ES-I3 (cell line): ENCODE measurements around the gene CCL24.
"Not testable (repeated sequence)": the region's sequence is repeated elsewhere in the genome, so short reads cannot be mapped to it uniquely, and the experiment has no call there.

Experiments
- H3K36me3 ChIP-seq: 2 replicates; pipeline ENCODE4 v1.6.1; 2013; ENCODE audit warnings: mild to moderate bottlenecking, low read length, control low read depth, moderate library complexity; ENCODE audit not compliant: insufficient read depth
- H3K4me1 ChIP-seq: 2 replicates; pipeline ENCODE4 v1.6.1; 2013; ENCODE audit warnings: mild to moderate bottlenecking, control low read depth, low read length; ENCODE audit not compliant: insufficient read depth
- H3K9ac ChIP-seq: 2 replicates; pipeline ENCODE4 v1.6.1; 2013; ENCODE audit warnings: low read depth, mild to moderate bottlenecking, low read length, moderate library complexity
- H3K9me3 ChIP-seq: 2 replicates; pipeline ENCODE4 v1.6.1; 2013; ENCODE audit warnings: mild to moderate bottlenecking, low read length, moderate library complexity; ENCODE audit not compliant: control insufficient read depth, insufficient read depth

Gene CCL24

DNA sequence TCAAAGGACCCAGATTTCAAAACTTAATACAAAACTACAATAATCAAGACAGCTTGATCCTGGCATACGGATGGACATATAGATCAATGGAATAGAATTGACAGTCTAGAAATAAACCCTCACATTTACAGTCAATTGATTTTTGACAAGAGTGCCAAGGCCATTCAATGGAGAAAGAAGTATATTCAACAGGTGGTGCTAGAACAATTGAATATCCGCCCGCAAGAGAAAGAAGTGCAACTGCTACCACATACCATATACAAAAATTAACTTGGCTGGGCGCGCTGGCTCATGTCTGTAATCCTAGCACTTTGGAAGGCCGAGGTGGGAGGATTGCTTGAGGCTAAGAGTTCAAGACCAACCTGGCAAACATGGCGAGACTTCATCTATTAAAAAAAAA lies 23.2 kb upstream of the CCL24 start:
- H3K9ac ChIP-seq, result no peak overlapping the region
- no peaks in the 10 kb centered on the region for H3K4me1 ChIP-seq
- no peaks in the 10 kb centered on the region for H3K9me3 ChIP-seq
- no peaks in the 10 kb centered on the region for H3K36me3 ChIP-seq

DNA sequence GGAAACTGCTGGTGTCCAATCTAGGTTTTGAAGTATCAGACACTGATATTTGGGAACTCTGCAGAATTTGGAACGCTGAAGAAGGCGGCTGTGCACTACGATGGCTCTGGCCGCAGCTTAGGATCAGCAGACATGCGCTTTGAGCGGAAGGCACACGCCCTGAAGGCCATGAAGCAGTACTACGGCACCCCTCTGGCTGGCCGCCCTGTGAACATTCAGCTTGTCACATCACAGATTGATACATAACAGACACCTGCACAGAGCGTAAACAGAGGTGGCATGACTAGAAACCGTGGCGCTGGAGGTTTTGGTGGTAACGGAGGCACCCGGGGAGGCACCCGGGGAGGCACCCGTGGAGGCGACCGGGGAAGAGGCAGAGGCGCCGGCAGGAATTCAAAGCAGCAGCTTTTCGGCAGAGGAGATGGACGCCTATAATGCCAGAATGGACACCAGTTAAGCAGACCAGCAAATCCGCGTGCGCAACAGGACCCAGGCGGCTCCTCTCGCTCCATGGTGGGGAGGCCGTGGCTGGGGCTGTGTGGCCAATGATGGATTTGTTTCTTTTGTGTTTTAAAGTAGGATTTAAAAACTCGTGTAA lies 22.2 kb upstream of the CCL24 start:
- H3K4me1 ChIP-seq, result no peaks in the 10 kb centered on the region
- no peaks in the 10 kb centered on the region for H3K36me3 ChIP-seq
- no peak overlapping the region for H3K9ac ChIP-seq
- H3K9me3 ChIP-seq, result no peaks in the 10 kb centered on the region

DNA sequence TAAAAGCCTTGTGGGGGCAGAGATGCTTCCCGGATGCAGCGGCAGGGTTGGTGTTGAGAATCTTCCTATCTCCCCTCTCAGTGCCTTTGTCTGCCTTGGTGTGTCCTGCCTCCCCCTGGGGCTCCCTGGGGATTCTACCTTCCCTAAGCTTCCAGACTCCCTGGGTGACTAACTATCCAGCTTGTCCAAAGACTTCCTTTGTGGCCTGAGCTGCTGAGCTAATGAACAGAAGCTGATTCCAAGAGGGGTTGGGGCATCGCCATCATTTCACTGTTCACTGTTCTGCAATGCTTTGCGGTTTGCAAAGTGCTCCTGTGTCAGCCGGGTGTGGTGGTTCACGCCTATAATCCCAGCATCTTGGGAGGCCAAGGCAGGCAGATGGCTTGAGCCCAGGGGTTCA lies 20.1 kb upstream of the CCL24 start:
- H3K4me1 ChIP-seq, H3K36me3 ChIP-seq, H3K9ac ChIP-seq, H3K9me3 ChIP-seq: not testable (repeated sequence)

DNA sequence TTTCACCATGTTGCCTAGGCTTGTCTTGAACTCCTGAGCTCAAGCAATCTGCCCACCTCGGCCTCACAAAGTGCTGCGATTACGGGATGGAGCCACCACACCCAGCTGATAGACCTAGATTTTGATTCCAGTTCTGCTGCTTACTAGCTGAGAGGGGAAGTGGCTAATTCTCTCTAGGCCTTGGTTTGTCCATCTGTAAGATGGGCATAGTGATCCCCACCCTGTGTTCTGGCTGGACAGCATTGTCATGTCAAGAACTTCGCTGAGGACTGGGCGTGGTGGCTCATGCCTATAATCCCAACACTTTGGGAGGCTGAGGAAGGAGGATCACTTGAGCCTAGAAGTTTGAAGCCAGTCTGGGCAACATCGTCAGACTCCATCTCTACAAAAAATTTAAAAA lies 17.4 kb upstream of the CCL24 start:
- Histone ChIP-seq H3K9me3 (no peaks in the 10 kb centered on the region), H3K9ac (no peak overlapping the region), H3K4me1 (no peaks in the 10 kb centered on the region), H3K36me3 (no peaks in the 10 kb centered on the region)

DNA sequence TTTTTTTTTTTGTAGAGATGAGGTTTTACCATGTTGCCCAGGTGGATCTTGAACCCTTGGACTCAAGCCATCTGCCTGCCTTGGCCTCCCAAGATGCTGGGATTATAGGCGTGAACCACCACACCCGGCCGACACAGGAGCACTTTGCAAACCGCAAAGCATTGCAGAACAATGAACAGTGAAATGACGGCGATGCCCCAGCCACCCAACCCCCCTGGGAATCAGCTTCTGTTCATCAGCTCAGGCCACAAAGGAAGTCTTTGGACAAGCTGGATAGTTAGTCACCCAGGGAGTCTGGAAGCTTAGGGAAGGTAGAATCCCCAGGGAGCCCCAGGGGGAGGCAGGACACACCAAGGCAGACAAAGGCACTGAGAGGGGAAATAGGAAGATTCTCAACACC lies 16.1 kb upstream of the CCL24 start:
- not testable (repeated sequence) for H3K9ac ChIP-seq, H3K9me3 ChIP-seq, H3K36me3 ChIP-seq, H3K4me1 ChIP-seq

DNA sequence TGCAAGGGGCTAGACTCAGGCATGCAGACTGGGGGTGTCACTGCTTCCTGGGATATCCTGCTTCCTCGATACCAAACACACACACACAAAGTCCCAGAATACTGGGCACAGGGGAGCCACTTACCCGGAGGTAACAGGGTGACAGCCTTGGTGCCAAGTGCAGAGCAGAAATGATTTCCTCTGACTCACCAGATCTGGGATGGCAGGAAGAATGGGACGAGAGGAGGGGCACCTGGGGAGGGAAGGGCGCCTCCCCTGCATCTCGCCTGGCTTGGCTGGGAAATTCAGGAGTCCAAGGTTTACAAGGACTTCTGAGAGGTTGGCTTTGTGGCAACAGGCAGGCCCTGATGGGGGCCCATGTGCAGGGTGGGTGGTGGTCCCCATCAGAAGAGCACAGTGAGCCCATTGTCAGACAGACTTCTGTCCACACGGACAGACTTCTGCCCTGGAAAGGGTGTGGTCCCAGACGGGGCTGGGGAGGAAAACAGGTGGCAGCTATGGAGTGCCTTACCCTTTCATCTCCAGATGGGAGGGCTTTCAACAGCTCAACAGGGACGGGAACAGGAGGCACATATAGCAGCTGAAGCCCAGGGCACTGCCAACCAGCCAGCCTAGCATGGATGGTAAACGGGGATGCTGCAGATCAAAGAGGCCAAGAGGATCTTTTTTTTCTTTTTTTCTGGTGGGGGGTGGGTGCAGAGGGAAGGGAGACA lies 9.7 kb upstream of the CCL24 start:
- Histone ChIP-seq H3K4me1 (no peaks in the 10 kb centered on the region), H3K9ac (no peak overlapping the region), H3K9me3 (no peaks in the 10 kb centered on the region), H3K36me3 (no peaks in the 10 kb centered on the region)

DNA sequence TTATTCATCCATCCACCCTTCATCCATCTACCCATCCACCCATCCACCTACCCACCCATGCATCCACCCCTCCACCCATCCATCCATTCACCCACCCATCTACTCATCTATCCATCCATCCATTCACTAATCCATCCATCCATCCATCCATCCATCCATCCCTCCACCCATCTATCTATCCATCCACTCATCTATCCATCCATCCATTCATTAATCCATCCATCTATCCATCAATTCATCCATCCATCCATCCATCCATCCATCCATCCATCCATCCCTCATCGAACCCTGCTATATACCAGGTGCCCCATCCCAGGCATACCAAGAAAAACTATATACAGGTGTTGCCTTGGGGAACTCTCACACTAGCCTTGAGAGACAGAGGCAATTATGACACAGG lies 7.1 kb upstream of the CCL24 start:
- no peaks in the 10 kb centered on the region for H3K9me3 ChIP-seq
- H3K9ac ChIP-seq, result no peak overlapping the region
- no peaks in the 10 kb centered on the region for H3K4me1 ChIP-seq
- no peaks in the 10 kb centered on the region for H3K36me3 ChIP-seq

DNA sequence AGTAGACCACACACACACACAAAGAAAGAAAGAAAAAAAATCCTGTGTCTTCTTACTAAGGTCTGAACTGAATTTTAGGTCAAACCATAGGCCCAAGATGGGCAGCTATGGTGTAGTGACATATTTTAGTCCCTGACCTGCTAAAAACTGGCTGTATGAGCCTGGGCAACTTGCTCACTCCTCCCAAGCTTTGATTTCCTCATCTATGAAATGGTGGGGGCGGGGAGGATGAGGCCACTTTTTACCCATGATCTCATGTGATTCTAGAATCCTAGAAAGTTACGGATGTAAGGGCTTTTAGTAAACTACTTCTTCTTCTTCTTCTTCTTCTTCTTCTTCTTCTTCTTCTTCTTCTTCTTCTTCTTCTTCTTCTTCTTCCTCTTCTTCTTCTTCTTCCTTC lies 6.1 kb upstream of the CCL24 start:
- H3K4me1 ChIP-seq, result no peaks in the 10 kb centered on the region
- H3K9ac ChIP-seq, result no peak overlapping the region
- H3K36me3 ChIP-seq, result no peaks in the 10 kb centered on the region
- no peaks in the 10 kb centered on the region for H3K9me3 ChIP-seq

DNA sequence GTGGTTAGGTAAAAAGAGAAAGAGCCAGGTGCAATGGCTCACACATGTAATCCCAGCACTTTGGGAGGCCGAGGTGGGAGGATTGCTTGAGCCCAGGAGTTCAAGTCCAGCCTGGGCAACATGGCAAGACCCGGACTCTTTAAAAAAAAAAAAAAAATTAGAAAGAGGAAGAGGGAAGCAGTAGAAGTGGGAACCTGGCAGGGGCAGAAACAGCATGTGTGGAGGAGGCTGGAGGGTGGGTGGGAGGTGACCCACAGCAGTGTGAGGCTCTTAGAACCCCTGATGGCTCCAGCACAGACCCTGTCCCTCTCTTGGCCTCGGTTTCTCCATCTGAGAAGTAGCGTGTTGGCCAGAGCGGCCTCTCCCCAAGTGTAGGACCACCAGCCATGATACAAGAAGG lies 4.9 kb upstream of the CCL24 start:
- Histone ChIP-seq H3K9ac (no peak overlapping the region), H3K4me1 (peaks cover 4% of the 10 kb centered on the region; the same call in 1 of the 2 replicates), H3K9me3 (no peaks in the 10 kb centered on the region), H3K36me3 (no peaks in the 10 kb centered on the region)

DNA sequence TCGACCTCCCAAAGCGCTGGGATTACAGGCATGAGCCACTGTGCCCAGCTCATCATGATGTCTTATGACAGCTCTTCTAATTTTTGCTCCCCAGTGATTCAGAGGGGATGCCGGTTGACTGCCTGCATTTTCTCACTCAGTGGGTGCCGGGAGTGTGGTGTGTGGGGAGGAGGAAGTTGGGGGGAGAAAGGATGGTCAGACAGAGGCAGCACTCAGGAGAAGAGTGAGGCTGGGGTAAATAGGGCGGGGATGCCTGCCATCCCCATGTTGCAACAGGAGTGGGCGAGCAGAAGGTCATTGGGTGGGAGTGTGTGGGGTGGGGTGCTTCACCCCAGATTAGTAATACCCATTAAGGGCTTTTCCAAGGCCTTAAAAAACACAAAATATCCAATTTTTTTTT lies 3.5 kb upstream of the CCL24 start:
- Histone ChIP-seq H3K4me1 (peaks cover 4% of the 10 kb centered on the region; the same call in 1 of the 2 replicates), H3K9me3 (no peaks in the 10 kb centered on the region), H3K36me3 (no peaks in the 10 kb centered on the region), H3K9ac (no peak overlapping the region)

DNA sequence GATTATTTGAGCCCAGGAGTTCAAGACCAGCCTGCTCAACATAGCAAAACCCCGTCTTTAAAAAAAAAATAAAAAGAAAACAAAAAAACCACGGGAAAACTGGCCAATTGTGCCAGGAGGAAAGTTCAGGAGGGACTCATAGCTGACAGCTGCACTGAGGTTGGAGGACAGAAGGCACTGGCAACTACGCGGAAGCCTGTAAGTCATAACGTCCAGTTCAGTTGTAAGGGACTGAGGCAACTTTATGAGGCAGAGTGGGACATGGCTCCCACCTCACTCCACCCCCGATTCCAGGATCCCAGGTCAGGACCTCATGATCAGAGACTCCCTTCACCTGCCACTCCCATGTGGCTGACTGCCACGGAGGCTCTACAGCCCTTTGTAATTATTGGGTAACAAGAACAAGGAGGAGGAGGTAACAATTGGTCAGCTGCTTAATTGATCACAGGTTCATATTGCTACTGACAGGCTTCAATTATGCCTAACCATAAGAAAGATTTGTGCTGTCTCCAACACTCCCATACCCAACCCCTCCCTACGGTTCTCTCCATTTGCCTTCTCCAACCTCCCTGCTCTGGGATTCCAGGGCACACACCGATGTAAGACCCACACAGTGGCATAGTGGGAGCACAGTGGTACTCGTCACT lies 1.9 kb upstream of the CCL24 start:
- no peak overlapping the region for H3K9ac ChIP-seq
- no peaks in the 10 kb centered on the region for H3K9me3 ChIP-seq
- peaks cover 4% of the 10 kb centered on the region; the same call in 1 of the 2 replicates for H3K4me1 ChIP-seq
- no peaks in the 10 kb centered on the region for H3K36me3 ChIP-seq

DNA sequence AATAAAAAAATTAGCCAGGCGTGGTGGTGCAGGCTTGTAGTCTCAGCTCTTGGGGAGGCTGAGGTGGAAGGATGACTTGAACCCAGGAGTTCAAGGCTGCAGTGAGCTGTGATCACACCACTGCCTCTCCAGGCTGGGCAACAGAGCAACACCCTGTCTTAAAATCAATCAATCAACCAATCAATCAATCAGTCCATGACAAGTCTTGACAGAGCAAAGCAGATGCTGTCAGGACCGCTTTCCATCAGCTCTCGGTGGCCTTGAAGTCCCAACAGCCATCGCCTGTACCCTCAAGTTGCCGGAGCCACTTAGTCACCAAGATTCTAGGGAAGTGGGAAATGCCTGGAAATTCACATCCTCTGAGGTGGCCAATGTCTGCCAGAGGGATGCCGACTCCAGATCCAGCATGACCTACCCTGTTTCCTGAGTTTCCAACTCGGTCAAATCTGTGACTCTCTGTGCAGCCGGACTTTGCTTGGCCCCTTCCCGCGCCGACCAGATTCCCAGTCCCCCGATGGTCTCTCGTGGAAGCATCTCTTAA lies 871 bp upstream of the CCL24 start:
- Histone ChIP-seq H3K9ac (no peak overlapping the region), H3K4me1 (peaks cover 4% of the 10 kb centered on the region; the same call in 1 of the 2 replicates), H3K36me3 (no peaks in the 10 kb centered on the region), H3K9me3 (no peaks in the 10 kb centered on the region)

DNA sequence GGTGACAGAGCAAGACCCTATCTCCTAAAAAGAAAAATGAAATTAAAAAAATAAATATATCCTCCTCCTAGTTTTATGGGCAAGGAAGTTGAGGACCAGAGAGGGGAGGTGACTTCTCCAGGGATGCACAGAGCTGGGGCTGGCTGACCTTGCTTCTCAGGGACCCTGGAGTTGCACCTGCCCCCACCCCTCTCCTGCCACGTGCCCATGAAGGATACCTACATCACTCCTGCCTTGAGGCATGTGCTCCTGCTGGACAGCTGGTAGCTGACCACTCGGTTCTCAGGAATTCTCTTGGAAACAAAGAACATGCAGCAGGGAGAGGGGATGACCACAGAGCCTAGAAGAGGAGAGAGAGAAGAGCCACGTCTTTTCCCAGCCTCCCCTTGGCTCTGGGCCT lies 522 bp downstream of the CCL24 start:
- Histone ChIP-seq H3K9me3 (no peaks in the 10 kb centered on the region), H3K4me1 (peaks cover 4% of the 10 kb centered on the region; the same call in 1 of the 2 replicates), H3K36me3 (no peaks in the 10 kb centered on the region), H3K9ac (no peak overlapping the region)

DNA sequence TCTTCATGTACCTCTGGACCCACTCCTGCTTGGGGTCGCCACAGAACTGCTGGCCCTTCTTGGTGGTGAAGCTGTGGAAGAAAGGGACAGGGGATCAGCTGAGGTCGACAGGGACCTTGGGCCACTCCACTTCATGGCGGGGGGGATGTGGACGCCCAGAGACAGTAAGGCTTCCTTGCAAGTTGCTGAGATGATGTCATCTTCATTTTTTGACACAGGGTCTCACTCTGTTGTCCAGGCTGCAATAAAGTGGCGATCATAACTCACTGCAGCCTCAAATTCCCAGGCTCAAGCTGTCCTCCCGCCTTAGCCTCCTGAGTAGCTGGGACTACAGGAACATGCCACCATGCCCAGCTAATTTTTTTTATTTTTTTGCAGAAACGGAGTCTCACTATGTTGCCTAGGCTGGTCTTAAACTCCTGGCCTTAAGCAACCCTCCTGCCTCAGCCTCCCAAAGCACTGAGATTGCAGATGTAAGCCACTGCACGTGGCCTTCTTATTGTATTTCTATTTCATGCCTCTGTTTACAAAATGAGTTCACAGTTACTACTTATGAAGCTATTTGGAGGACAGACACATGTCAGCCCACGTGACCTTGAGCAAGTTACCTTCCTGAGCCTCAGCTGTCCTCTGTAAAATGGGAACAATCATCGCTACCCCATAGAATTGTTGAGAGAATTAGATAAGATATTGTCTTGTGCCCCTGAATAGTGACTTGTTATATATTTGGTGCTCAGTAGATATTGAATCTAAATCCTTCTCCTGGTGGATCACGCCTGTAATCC lies 1.5 kb downstream of the CCL24 start:
- Histone ChIP-seq H3K9ac (no peak overlapping the region), H3K4me1 (peaks cover 4% of the 10 kb centered on the region; the same call in 1 of the 2 replicates), H3K9me3 (peaks cover under 1% of the 10 kb centered on the region; the same call in 1 of the 2 replicates), H3K36me3 (no peaks in the 10 kb centered on the region)
